Measurements from ENCODE around the gene ERLEC1. TPM values are rescaled to one million over a fixed set of nuclear protein-coding genes. Genes with fewer than 3 reads are reported as not detected.
A peak's percentile ranks its signal among the peaks of the same experiment; 100 is the strongest.

The ERLEC1 gene, protein sequence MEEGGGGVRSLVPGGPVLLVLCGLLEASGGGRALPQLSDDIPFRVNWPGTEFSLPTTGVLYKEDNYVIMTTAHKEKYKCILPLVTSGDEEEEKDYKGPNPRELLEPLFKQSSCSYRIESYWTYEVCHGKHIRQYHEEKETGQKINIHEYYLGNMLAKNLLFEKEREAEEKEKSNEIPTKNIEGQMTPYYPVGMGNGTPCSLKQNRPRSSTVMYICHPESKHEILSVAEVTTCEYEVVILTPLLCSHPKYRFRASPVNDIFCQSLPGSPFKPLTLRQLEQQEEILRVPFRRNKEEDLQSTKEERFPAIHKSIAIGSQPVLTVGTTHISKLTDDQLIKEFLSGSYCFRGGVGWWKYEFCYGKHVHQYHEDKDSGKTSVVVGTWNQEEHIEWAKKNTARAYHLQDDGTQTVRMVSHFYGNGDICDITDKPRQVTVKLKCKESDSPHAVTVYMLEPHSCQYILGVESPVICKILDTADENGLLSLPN
- total RNA-seq (2021) = 34.9 and 35.7 TPM in 2 replicates
- percentile 83 among the genes with signal in this experiment for Bru-seq, nascent RNA
- percentile 80 among the genes with signal in this experiment for BruChase-seq, experiment 1, labeled RNA remaining after a 2-hour chase
- BruChase-seq, experiment 2, labeled RNA remaining after a 6-hour chase = percentile 85 among the genes with signal in this experiment
- long read RNA-seq, transcript ERLEC1-202 (13 exons, 2,271 nt) = minor isoform, 17 of 115 reads
- long read RNA-seq, transcript ERLEC1-201 (14 exons, 2,433 nt) = major isoform, 70 of 115 reads
- long read RNA-seq, partial matches to known transcripts = 4 of 115 reads
- long read RNA-seq, other reads (novel, unspliced or antisense) = 24 of 115 reads

DNA sequence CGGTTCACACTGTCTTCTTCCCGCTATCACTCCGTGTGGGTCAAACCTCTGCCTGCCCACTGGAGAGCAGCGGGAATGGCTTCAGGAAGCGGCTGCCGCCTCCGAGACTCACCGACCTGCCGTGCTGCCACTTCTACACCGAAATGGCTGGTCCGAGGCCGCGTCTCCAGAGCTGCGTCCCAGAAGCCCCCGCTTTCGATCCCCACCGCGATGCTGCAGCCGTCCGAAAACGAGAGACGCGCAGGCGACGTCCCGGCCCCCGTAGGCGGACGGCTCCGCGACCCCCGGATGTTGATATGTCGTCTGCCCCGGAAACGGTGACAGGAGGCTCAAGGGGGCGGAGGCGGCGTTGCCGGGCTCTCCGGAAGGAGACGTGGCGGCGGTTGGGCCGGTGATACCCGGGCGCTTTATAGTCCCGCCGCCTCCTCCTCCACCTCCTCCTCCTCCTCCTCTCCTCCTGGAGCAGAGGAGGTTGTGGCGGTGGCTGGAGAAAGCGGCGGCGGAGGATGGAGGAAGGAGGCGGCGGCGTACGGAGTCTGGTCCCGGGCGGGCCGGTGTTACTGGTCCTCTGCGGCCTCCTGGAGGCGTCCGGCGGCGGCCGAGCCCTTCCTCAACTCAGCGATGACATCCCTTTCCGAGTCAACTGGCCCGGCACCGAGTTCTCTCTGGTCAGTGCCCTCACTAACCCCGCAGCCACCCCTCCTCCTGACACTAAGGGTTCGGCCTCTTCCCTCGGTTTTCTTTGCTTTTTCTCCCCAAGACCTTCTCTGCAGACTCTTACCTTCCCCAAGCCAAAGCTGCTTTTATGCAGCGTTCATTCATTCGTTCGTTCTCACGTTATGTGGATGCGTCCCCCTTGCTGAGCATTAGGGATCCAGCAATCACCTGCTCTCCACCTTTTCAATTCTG is at the start of gene ERLEC1, which contains the start of gene ASB3:
Gene ERLEC1 (plus strand): TSS at position 340 of the 909 bp plus-strand sequence. CDS start 167 bp downstream, at position 507.
Gene ASB3 (minus strand): TSS at position 249 of the 909 bp plus-strand sequence. CDS start 21,381 bp downstream, outside the sequence.
- H3K4me2 ChIP-seq = peak within 1 kb of the TSS; percentile 95
- H3K4me3 ChIP-seq = peak within 1 kb of the TSS; percentile 88
- intact Hi-C loops (cut with micrococcal nuclease; ENCODE audit: unreplicated experiment) = loop anchor here (10.0 kb wide), 1 partner anchor 918 kb away; no protein-coding TSS in a partner anchor
- 0 out of 2 replicates have a peak, but pooled peaks cover 2% of the 10 kb centered on the region for H3K36me3 ChIP-seq (ENCODE audit: low read depth)
- peaks cover 26% of the 10 kb centered on the region for H3K4me1 ChIP-seq (replicated peaks; ENCODE audit: insufficient read depth)
- no peaks in the 10 kb centered on the region for H3K9me3 ChIP-seq (ENCODE audit: insufficient read depth, low read depth)
- TF ChIP-seq EZH2 (IDR thresholded peaks at IDR 0.05; ENCODE audit: low read depth) = no peak
- TF ChIP-seq, protein P1, sequence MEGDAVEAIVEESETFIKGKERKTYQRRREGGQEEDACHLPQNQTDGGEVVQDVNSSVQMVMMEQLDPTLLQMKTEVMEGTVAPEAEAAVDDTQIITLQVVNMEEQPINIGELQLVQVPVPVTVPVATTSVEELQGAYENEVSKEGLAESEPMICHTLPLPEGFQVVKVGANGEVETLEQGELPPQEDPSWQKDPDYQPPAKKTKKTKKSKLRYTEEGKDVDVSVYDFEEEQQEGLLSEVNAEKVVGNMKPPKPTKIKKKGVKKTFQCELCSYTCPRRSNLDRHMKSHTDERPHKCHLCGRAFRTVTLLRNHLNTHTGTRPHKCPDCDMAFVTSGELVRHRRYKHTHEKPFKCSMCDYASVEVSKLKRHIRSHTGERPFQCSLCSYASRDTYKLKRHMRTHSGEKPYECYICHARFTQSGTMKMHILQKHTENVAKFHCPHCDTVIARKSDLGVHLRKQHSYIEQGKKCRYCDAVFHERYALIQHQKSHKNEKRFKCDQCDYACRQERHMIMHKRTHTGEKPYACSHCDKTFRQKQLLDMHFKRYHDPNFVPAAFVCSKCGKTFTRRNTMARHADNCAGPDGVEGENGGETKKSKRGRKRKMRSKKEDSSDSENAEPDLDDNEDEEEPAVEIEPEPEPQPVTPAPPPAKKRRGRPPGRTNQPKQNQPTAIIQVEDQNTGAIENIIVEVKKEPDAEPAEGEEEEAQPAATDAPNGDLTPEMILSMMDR (conservative IDR thresholded peaks at IDR 0.05) = no peak
- H3K9me2 ChIP-seq (ENCODE audit: insufficient read depth) = no peaks in the 10 kb centered on the region
- peak within 1 kb of the TSS; percentile 51 for H3K27ac ChIP-seq
- H3K79me2 ChIP-seq (ENCODE audit: low read depth) = peaks cover 95% of the 10 kb centered on the region
- H3F3A ChIP-seq (ENCODE audit: insufficient read depth, low read depth) = peaks cover 18% of the 10 kb centered on the region; the same call in 1 of the 2 replicates
- no TSS peak for BruUV-seq (replicated peaks)
- CTCF ChIA-PET = no interaction called here
- DNase-seq = peak; percentile 73 to 85
- POLR2A ChIA-PET (ENCODE audit: unreplicated experiment) = no interaction called here
- H3K27me3 ChIP-seq (ENCODE audit: insufficient read depth, low read depth) = no peaks in the 10 kb centered on the region
- H4K20me1 ChIP-seq (ENCODE audit: insufficient read depth) = peaks cover 14% of the 10 kb centered on the region
- peak within 1 kb of the TSS; percentile 93 for H2AFZ ChIP-seq

DNA sequence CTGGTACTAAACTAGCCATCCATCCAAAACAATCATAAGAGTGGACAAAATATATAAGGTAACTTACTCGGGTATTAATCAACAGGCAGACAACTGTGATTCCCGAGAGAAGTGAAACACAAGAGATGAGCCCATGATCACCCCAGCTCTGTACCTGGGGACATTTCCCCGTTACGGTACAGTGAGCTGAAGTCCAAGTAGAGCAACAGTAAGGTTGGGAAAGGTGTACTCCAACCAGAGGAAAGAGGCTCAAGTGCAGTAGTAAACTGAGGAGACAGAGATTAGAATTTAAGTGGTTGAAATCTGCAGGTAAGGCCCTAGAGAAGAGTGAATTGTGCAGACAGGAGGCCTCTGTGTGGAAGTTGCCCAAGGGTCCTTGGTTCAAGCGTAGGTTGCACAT is 49.8 kb upstream of the ERLEC1 start:
- BruUV-seq (replicated peaks) = no TSS peak
- Histone ChIP-seq H2AFZ (no peak overlapping the region), H3K4me2 (no peak overlapping the region), H3K9me2 (ENCODE audit: insufficient read depth) (no peaks in the 10 kb centered on the region), H3K27ac (no peak overlapping the region), H3K9me3 (ENCODE audit: insufficient read depth, low read depth) (no peaks in the 10 kb centered on the region), H3K79me2 (ENCODE audit: low read depth) (no peaks in the 10 kb centered on the region), H4K20me1 (ENCODE audit: insufficient read depth) (no peaks in the 10 kb centered on the region), H3K36me3 (ENCODE audit: low read depth) (peaks cover 5% of the 10 kb centered on the region), H3K4me3 (no peak overlapping the region), H3K27me3 (ENCODE audit: insufficient read depth, low read depth) (no peaks in the 10 kb centered on the region), H3F3A (ENCODE audit: insufficient read depth, low read depth) (no peaks in the 10 kb centered on the region), H3K4me1 (replicated peaks; ENCODE audit: insufficient read depth) (no peaks in the 10 kb centered on the region)
- intact Hi-C loops (cut with micrococcal nuclease; ENCODE audit: unreplicated experiment) = no loop called here
- ChIA-PET POLR2A (ENCODE audit: unreplicated experiment) (no interaction called here), CTCF (no interaction called here)
- no peak for DNase-seq
- no peak for TF ChIP-seq EZH2 (IDR thresholded peaks at IDR 0.05; ENCODE audit: low read depth)
- TF ChIP-seq, protein P1 (conservative IDR thresholded peaks at IDR 0.05) = no peak

DNA sequence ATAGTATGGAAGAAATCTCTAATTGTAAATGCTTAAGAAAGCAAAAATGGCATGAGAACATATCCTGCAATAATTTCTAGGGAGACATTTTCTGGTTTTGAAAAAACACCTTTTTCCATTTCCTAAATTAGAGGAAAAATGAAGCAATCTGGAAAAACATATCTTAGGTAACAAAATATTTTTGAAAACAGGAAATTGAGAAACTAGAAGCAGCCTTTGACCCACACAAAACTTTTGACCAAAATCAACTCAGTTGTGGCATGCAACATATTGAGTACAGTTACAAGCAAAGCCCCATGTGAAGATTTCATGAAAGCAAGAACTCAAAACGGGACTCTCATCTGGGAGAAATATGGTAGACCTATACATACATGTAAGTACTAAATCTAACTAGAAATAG is 47.8 kb upstream of the ERLEC1 start:
- Histone ChIP-seq H4K20me1 (ENCODE audit: insufficient read depth) (no peaks in the 10 kb centered on the region), H3K4me3 (no peak overlapping the region), H3K27ac (no peak overlapping the region), H3K79me2 (ENCODE audit: low read depth) (no peaks in the 10 kb centered on the region), H3K27me3 (ENCODE audit: insufficient read depth, low read depth) (no peaks in the 10 kb centered on the region), H3F3A (ENCODE audit: insufficient read depth, low read depth) (no peaks in the 10 kb centered on the region), H3K4me2 (no peak overlapping the region), H3K36me3 (ENCODE audit: low read depth) (no peaks in the 10 kb centered on the region; the same call in none of the 2 replicates), H3K9me3 (ENCODE audit: insufficient read depth, low read depth) (no peaks in the 10 kb centered on the region), H3K9me2 (ENCODE audit: insufficient read depth) (no peaks in the 10 kb centered on the region), H3K4me1 (replicated peaks; ENCODE audit: insufficient read depth) (no peaks in the 10 kb centered on the region), H2AFZ (no peak overlapping the region)
- TF ChIP-seq, protein P1 (conservative IDR thresholded peaks at IDR 0.05) = no peak
- no peak for TF ChIP-seq EZH2 (IDR thresholded peaks at IDR 0.05; ENCODE audit: low read depth)
- POLR2A ChIA-PET (ENCODE audit: unreplicated experiment) = no interaction called here
- no TSS peak for BruUV-seq (replicated peaks)
- no peak for DNase-seq
- CTCF ChIA-PET = no interaction called here
- intact Hi-C loops (cut with micrococcal nuclease; ENCODE audit: unreplicated experiment) = no loop called here

All from PC-9 (cell line).